NCI-H526 treated with DMSO at 0.1 percent for 48 hours (cell line): ENCODE results near the gene IGFBP2.
"Not testable (repeated sequence)": the region's sequence is repeated elsewhere in the genome, so short reads cannot be mapped to it uniquely, and the experiment has no call there.

Experiments
- DNase-seq: peaks from one replicate; lab custom pipeline; 2025; lab: John Stamatoyannopoulos, UW

IGFBP2 gene, protein sequence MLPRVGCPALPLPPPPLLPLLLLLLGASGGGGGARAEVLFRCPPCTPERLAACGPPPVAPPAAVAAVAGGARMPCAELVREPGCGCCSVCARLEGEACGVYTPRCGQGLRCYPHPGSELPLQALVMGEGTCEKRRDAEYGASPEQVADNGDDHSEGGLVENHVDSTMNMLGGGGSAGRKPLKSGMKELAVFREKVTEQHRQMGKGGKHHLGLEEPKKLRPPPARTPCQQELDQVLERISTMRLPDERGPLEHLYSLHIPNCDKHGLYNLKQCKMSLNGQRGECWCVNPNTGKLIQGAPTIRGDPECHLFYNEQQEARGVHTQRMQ

DNA sequence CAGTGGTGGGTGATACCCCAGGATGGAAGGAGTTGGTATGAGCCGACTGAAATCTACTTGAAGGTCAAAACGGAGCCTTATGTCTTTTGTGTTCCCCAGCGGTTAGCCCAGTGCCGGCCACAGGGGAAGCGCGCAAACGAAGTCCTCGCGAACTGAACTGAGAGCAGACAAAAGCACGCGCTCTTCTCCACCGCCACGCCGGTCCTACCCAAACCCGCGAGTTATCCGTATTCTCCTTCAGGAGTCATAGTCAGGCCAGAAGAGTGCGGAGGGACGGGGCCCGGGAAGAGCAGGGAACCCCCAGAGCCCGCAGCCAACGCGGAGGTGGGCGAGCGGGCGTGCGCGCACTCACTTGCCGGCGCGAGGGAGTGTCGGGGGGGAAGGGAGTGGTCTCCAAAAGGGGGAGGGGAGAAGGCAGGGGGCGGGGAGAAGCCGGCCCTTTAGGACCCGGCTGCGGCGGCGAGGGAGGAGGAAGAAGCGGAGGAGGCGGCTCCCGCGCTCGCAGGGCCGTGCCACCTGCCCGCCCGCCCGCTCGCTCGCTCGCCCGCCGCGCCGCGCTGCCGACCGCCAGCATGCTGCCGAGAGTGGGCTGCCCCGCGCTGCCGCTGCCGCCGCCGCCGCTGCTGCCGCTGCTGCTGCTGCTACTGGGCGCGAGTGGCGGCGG is at the start of gene IGFBP2:
Gene IGFBP2, plus strand, starts transcription at position 469 of the 664 bp plus-strand sequence. Its CDS starts 104 bp downstream, at position 573.
- peak; percentile 17 for DNase-seq

DNA sequence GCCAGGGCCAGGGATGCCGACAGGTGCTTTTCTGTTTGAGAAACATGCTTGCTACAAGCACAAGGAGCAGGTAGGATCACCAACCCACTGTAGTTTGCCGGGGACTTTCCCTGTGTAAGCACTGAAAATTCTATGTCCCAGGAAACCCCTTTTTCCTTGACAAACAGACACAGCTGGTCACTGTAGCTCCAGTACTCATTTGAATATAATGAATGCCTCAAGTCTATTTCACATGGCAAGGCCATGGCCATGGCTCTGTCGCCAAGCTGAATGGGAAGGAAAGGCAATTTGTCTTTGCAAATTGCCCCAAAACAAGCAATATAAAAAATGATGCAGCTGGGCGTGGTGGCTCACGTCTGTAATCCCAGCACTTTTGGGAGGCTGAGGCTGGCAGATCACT is 49.6 kb upstream of the IGFBP2 start:
- DNase-seq = no peak

- DNase-seq = no peak
Observed at GRCh38 chr2:216584112-216584511, 49.1 kb upstream of the IGFBP2 start.

DNA sequence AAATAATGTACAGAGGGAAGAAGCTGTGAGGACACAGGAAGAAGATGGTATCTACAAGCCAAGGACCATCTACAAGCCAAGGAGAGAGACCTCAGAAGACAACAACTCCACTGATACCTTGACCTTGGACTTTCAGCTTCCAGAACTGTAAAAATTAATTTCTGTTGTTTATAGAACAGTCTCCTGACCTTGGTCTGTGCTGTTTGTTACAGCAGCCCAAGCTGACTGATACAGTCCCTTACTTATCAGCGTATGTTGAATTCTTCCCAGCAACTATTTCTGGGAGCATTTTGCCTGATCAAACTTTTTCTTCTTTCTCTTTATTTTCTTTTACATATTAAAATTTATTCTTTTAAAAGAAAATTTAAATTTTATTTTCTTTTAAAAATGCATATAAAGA is 47.8 kb upstream of the IGFBP2 start:
- DNase-seq = no peak

GRCh38 chr2:216588861-216589710 is 44.1 kb upstream of the IGFBP2 start:
- DNase-seq = no peak

GRCh38 chr2:216589791-216590190 is 43.4 kb upstream of the IGFBP2 start:
- DNase-seq = no peak

- DNase-seq = no peak
Observed at GRCh38 chr2:216590780-216591179, 42.4 kb upstream of the IGFBP2 start.

GRCh38 chr2:216591480-216591879 is 41.7 kb upstream of the IGFBP2 start:
- DNase-seq = no peak

GRCh38 chr2:216594081-216594480 is 39.1 kb upstream of the IGFBP2 start:
- no peak for DNase-seq

DNA sequence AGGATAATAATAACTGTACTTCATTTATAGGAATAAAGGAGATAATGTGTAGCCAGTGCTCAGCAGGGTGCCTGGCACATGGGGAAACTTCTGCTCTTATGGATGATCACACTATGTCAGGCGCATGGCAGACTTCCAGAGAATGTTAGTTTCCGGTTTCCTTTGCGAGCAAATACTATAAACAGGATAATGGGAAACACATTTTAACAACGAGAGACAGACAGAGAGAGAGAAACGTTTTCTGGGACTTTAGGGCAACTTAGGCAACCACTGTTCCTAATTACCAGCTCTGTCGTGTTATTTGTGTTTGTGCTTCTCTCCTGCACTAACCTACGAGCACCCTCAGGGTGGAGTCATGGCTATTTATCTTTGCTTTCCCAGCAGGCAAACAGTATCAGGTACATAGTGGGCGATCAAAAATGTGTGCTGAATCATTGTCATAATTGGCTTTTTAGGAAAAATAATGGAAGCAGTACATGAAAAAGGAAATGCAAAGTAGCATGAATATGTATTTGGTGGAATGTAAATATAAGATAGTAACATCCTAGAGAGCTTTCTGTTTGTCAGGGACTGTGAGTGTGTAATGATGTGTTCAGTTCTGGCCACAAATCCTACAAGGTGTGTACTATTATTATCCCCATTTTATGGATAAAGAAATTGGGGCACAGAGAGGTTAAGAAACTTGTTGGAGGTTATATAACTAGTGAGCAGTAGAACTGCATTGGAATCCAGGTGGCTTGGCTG is 36.8 kb upstream of the IGFBP2 start:
- DNase-seq = peak; percentile 42

- DNase-seq = no peak
Observed at GRCh38 chr2:216596980-216597509, 36.2 kb upstream of the IGFBP2 start.

DNA sequence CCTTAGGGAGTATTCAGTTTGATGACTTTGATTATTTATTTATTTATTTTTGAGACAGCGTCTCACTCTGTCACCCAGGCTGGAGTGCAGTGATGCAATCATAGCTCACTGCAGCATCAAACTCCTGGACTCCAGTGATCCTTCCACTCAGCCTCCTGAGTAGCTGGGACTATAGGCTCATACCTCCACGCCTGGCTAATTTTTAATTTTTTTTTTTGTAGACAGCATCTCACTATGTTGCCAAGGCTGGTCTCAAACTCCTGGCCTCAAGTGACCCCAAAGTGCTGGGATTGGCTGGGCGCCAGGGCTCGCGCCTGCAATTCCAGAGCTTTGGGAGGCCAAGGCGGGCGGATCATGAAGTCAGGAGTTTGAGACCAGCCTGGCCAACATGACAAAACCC is 35.4 kb upstream of the IGFBP2 start:
- not testable (repeated sequence) for DNase-seq

- DNase-seq = no peak
Observed at GRCh38 chr2:216601632-216602409, 31.4 kb upstream of the IGFBP2 start.

DNA sequence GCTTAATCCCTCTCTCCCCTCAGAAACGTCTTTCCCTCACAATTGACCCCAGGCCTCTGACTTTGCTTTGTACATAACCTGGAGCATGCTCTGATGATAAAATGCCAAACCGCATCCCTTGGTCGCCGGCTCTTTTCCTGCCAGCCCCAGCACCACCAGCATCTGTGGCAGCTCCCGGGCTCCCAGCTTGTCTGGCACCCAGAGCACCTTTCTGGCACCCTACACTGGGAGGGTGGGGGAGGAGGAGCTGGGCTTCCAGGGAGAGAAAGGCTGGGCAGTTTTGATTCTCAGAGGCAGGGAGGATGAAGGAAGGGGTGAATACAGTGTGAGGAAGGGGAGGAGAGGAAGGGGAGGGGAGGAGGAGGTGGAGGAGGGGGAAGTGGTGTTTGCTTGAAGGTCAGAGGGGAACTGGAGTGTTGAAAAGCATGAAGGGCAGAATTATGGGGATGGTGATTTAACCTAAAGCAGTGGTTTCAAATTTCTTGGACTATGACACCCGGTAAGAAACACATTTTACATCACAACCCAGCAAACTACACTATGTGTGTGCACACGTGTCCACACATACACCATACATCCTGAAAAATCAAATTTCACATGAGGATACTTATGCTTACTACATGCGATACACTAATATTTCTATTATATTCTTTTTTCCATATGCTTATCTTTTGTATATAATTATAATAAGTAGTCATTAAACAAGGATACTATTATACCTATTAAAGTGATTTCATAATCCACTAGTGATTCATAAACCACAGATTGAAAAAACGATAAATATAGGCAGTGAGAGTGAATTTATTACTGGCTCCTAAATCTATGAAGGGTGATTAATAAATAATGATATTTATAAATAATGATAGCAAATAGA is 30.0 kb upstream of the IGFBP2 start:
- no peak for DNase-seq

DNA sequence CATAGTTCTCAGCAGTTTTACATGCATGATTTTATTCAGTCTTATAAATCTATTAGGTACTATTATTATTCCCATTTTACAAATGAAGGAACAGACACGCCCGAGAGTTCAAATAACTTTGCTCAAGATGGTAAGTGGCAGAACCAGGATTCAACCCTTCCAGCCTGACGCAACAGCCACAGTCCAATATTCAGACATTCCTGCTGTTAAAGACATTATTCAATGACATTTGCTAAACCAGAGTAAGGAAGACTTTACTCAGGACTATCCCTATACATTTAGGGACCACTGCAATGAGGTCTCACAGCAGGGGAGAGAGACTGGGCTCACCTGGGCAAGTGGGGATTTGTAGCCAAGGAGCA is 29.4 kb upstream of the IGFBP2 start:
- DNase-seq = no peak

GRCh38 chr2:216604458-216604857 is 28.8 kb upstream of the IGFBP2 start:
- no peak for DNase-seq

DNA sequence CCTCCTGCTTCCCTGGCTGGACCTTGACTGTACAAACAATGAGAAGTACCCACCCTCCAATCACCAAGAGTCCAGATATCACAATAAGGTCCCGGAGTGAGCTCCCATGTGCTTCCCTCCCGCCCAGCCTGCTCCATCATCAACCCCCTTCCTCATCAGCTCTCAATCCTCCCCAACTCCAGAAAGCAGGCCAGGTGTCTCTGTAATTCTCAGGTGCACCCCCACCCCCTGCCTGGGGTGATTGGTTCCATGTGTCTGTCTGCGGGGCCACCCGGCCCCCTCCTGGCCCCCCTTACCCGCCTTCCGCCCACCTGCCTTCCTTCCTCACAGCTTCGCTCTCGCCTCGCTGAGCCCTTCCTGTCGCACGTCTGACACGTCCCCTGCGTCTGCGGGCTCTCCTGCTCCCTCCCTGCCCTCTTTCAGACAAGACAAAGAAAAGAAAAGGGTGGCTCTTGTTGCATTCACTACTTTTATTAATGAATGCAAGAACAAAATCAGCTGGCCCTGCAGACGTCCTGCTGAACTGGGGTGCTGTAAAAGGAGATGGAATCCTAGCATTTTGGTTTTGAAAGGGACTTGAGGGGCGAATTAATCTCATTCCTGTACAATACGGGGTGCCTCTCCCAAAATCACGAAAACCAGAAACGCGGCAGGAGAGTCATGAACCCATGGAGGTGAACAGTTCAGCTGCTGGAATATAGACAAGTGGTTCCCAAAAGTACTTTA is 26.5 kb upstream of the IGFBP2 start:
- DNase-seq = no peak

DNA sequence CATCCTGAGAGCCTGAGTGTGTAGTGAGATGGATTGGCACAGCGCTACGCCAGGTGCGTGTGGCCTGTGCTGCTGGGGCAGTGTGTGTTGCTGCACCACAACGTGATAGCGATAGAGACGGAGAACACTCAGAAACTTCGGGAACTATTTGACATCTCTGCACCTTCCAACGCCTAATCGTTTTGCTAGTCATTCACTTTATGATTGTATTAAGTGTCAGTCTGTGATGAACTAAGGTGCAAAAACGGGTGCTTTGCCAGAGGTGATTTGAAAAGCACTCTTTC is 26.0 kb upstream of the IGFBP2 start:
- no peak for DNase-seq

DNA sequence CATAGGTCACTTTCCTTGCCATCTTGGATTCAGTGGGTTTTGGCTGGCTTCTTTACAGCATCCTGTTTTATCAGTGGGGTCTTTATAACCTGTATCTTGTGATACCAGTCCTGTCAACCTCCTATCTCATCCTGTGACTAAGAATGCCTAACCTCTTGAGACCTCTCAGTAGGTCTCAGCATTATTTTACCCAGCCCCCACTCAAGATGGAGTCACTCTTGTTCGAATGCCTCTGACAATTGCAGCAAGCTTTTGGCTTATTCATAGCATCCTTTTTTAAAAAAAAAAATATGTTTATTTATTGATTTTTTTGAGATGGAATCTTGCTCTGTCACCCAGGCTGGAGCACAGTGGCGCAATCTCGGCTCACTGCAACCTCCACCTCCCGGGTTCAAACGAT is 24.7 kb upstream of the IGFBP2 start:
- DNase-seq = no peak
